IMR-90 (cell line): ENCODE measurements around the gene IL1RAP. TPM values are rescaled to one million over a fixed set of nuclear protein-coding genes. Genes with fewer than 3 reads are reported as not detected.

ENCODE experiments used
- ATAC-seq: fragments of 200-7000 bp; cut with Tn5 transposase; 2 replicates; pipeline ENCODE4 v1.9.1; 2020; ENCODE audit warnings: low read depth, mild to moderate bottlenecking, moderate library complexity
- BruUV-seq: library from RNA; stranded (reverse); fragments of 400-500 nt; replicated peaks from 2 replicates; lab custom pipeline; 2021; lab: Mats Ljungman, UMichigan
- CTCF ChIA-PET: fragments of 300-600 bp; formaldehyde crosslinking; extraction: SDS; loops from one replicate; lab custom pipeline; 2021; ENCODE audit warnings: antibody characterized with exemption; lab: Yijun Ruan, JAX
- POLR2A ChIA-PET: fragments of 300-600 bp; sonication (Branson Sonifier 250); formaldehyde crosslinking; loops from one replicate; lab custom pipeline; 2022; ENCODE audit warnings: antibody characterized with exemption; ENCODE audit not compliant: unreplicated experiment; lab: Charles Lee
- DNase-seq: peaks from one replicate; pipeline ENCODE4 v3.0.0; 2013
- H2AFZ ChIP-seq: replicated peaks from 2 replicates; pipeline ENCODE3; 2013; ENCODE audit warnings: low read length, mild to moderate bottlenecking; ENCODE audit not compliant: poor library complexity
- H2AK5ac ChIP-seq: 2 replicates; pipeline ENCODE4 v1.6.1; 2013; ENCODE audit warnings: low read depth, low read length, inconsistent platforms
- H2AK9ac ChIP-seq: replicated peaks from 2 replicates; pipeline ENCODE3; 2013; ENCODE audit warnings: mild to moderate bottlenecking, low read depth, low read length, moderate library complexity; ENCODE audit not compliant: poor library complexity
- H2BK120ac ChIP-seq: 2 replicates; pipeline ENCODE4 v1.6.1; 2013; ENCODE audit warnings: low read depth, low read length, inconsistent platforms
- H2BK15ac ChIP-seq: 3 replicates; pipeline ENCODE4 v1.6.1; 2013; ENCODE audit warnings: low read depth, low read length, inconsistent platforms
- H2BK20ac ChIP-seq: 2 replicates; pipeline ENCODE4 v1.6.1; 2013; ENCODE audit warnings: low read depth, mild to moderate bottlenecking, inconsistent platforms, low read length, moderate library complexity
- H2BK5ac ChIP-seq: 2 replicates; pipeline ENCODE4 v1.6.1; 2013; ENCODE audit warnings: mild to moderate bottlenecking, low read depth, low read length, inconsistent platforms; ENCODE audit not compliant: poor library complexity, severe bottlenecking
- H3K14ac ChIP-seq: replicated peaks from 2 replicates; pipeline ENCODE4 v1.6.1; 2013; ENCODE audit warnings: low read depth, low read length, inconsistent platforms
- H3K18ac ChIP-seq: 2 replicates; pipeline ENCODE4 v1.6.1; 2013; ENCODE audit warnings: low read depth, low read length, control low read depth
- H3K23ac ChIP-seq: 2 replicates; pipeline ENCODE4 v1.6.1; 2013; ENCODE audit warnings: low read depth, low read length, inconsistent platforms
- H3K27ac ChIP-seq: 2 replicates; pipeline ENCODE4 v1.5.1; 2013; ENCODE audit warnings: mild to moderate bottlenecking, control low read depth, low read length; ENCODE audit not compliant: insufficient read depth
- H3K27me3 ChIP-seq: 2 replicates; pipeline ENCODE4 v1.6.1; 2013; ENCODE audit warnings: low read length; ENCODE audit not compliant: control insufficient read depth, insufficient read depth
- H3K36me3 ChIP-seq: 2 replicates; pipeline ENCODE4 v1.6.1; 2013; ENCODE audit warnings: low read length, mixed read lengths; ENCODE audit not compliant: control insufficient read depth, insufficient read depth
- H3K4ac ChIP-seq: 2 replicates; pipeline ENCODE4 v1.6.1; 2013; ENCODE audit warnings: low read depth, low read length, inconsistent platforms
- H3K4me1 ChIP-seq: 2 replicates; pipeline ENCODE4 v1.6.1; 2013; ENCODE audit warnings: low read length, mixed read lengths; ENCODE audit not compliant: control insufficient read depth, insufficient read depth
- H3K4me2 ChIP-seq: 2 replicates; pipeline ENCODE4 v1.6.1; 2013; ENCODE audit warnings: low read depth, mild to moderate bottlenecking, control low read depth, low read length, moderate library complexity
- H3K4me3 ChIP-seq: 2 replicates; pipeline ENCODE4 v1.5.1; 2013; ENCODE audit warnings: low read depth, mild to moderate bottlenecking, control low read depth, low read length, moderate library complexity; ENCODE audit not compliant: insufficient read depth
- H3K56ac ChIP-seq: 2 replicates; pipeline ENCODE4 v1.6.1; 2013; ENCODE audit warnings: low read length, inconsistent platforms; ENCODE audit not compliant: insufficient read depth; ENCODE audit errors: extremely low read depth
- H3K79me1 ChIP-seq, 2 experiments: 2 replicates each; pipeline ENCODE4 v1.6.1; 2013; ENCODE audit warnings: low read length in 2 of 2, inconsistent platforms in 1 of 2, low read depth in 1 of 2
- H3K9ac ChIP-seq: 2 replicates; pipeline ENCODE4 v1.6.1; 2013; ENCODE audit warnings: low read depth, low read length, control low read depth
- H3K9me1 ChIP-seq: 2 replicates; pipeline ENCODE4 v1.6.1; 2013; ENCODE audit warnings: low read length, inconsistent platforms; ENCODE audit not compliant: insufficient read depth
- H3K9me3 ChIP-seq: 2 replicates; pipeline ENCODE4 v1.6.1; 2013; ENCODE audit warnings: low read length; ENCODE audit not compliant: control insufficient read depth, insufficient read depth
- H4K20me1 ChIP-seq: 2 replicates; pipeline ENCODE4 v1.6.1; 2013; ENCODE audit warnings: low read length, inconsistent platforms; ENCODE audit not compliant: insufficient read depth
- H4K5ac ChIP-seq: 2 replicates; pipeline ENCODE4 v1.6.1; 2013; ENCODE audit warnings: mild to moderate bottlenecking, low read depth, low read length, control low read depth
- H4K8ac ChIP-seq, 2 experiments: 2 replicates each; pipeline ENCODE4 v1.6.1; 2013; ENCODE audit warnings: low read depth in 2 of 2, low read length in 2 of 2, control low read depth in 1 of 2, inconsistent platforms in 1 of 2
- H4K91ac ChIP-seq: 2 replicates; pipeline ENCODE4 v1.6.1; 2013; ENCODE audit warnings: low read depth, low read length, inconsistent platforms; ENCODE audit not compliant: insufficient read depth
- BHLHE40 ChIP-seq: fragments of 150-350 bp; IDR thresholded peaks from 2 replicates; pipeline ENCODE4 v1.6.1; 2016; ENCODE audit warnings: mild to moderate bottlenecking, low read depth, low read length
- CEBPB ChIP-seq: IDR thresholded peaks from 2 replicates; pipeline ENCODE4 v1.6.1; 2012; ENCODE audit warnings: low read depth, low read length, improper control_type of control experiment
- CHD1 ChIP-seq: IDR thresholded peaks from 2 replicates; pipeline ENCODE4 v1.6.1; 2012; ENCODE audit warnings: low read depth, low read length, improper control_type of control experiment
- FOS ChIP-seq: fragments of 150-350 bp; IDR thresholded peaks from 2 replicates; pipeline ENCODE4 v1.6.1; 2016; ENCODE audit warnings: low read depth, low read length
- MAFK ChIP-seq: IDR thresholded peaks from 2 replicates; pipeline ENCODE4 v1.6.1; 2012; ENCODE audit warnings: low read depth, low read length, improper control_type of control experiment
- MAZ ChIP-seq: IDR thresholded peaks from 2 replicates; pipeline ENCODE4 v1.6.1; 2012; ENCODE audit warnings: low read depth, mild to moderate bottlenecking, low read length, improper control_type of control experiment, moderate library complexity, borderline replicate concordance
- MXI1 ChIP-seq: IDR thresholded peaks from 2 replicates; pipeline ENCODE4 v1.6.1; 2012; ENCODE audit warnings: low read depth, mild to moderate bottlenecking, low read length, moderate library complexity, borderline replicate concordance
- NFE2L2 ChIP-seq: fragments of 150-350 bp; IDR thresholded peaks from 2 replicates; pipeline ENCODE4 v1.6.1; 2016; ENCODE audit warnings: low read depth, mild to moderate bottlenecking, low read length
- POLR2A ChIP-seq: IDR thresholded peaks from 2 replicates; pipeline ENCODE4 v1.6.1; 2012; ENCODE audit warnings: mild to moderate bottlenecking, low read depth, low read length
- RAD21 ChIP-seq: IDR thresholded peaks from 2 replicates; pipeline ENCODE4 v1.6.1; 2012; ENCODE audit warnings: low read length, improper control_type of control experiment
- RCOR1 ChIP-seq: IDR thresholded peaks from 2 replicates; pipeline ENCODE4 v1.6.1; 2012; ENCODE audit warnings: mild to moderate bottlenecking, low read length, improper control_type of control experiment; ENCODE audit not compliant: insufficient replicate concordance
- RFX5 ChIP-seq: IDR thresholded peaks from 2 replicates; pipeline ENCODE4 v1.8.0; 2012; ENCODE audit warnings: low read depth, mild to moderate bottlenecking, low read length, moderate library complexity
- SMC3 ChIP-seq: fragments of 150-350 bp; IDR thresholded peaks from 2 replicates; pipeline ENCODE4 v1.6.1; 2016; ENCODE audit warnings: low read depth, mild to moderate bottlenecking, antibody characterized with exemption, low read length, moderate library complexity
- WGBS, 2 experiments: methylation state at CpG; one replicate each; pipeline versions ENCODE4 v1.1.5 to v1.1.7; 2013; ENCODE audit warnings: missing lambda C conversion rate in 2 of 2; ENCODE audit not compliant: insufficient read length in 1 of 2; ENCODE audit errors: extremely low coverage in 2 of 2; 5-methylcytosine and 5-hydroxymethylcytosine counted together
- dilution Hi-C: fragments of 300-500 bp; cut with HindIII; formaldehyde crosslinking; loops from one replicate; pipeline ENCODE4 v1.14.3; 2018; ENCODE audit warnings: low sequenced_read_pairs; ENCODE audit not compliant: unreplicated experiment
- in situ Hi-C: fragments of 300-500 bp; cut with MboI; formaldehyde crosslinking; loops from 3 replicates; pipeline ENCODE4 v1.14.3; 2019; ENCODE audit warnings: low sequenced_read_pairs, inconsistent platforms, mixed read lengths
- intact Hi-C: fragments of 100-400 bp; cut with micrococcal nuclease; formaldehyde crosslinking; loops from 2 replicates; pipeline ENCODE4 v1.10.0; 2022
- polyA plus RNA-seq, 3 experiments: library from polyadenylated mRNA; depleted of rRNA; stranded (reverse); fragments of >200 nt; gene quantifications; 2 replicates each; pipeline ENCODE4 v1.2.3, GENCODE V29; 2012; ENCODE audit warnings: low replicate concordance in 1 of 3
- total RNA-seq: library from RNA; depleted of rRNA; stranded (reverse); fragments of >200 nt; gene quantifications from 2 replicates; pipeline ENCODE4 v1.2.3, GENCODE V29; 2012
- TF ChIP-seq, protein P1 (sequence below): fragments of 150-350 bp; IDR thresholded peaks from 2 replicates; pipeline ENCODE4 v1.6.1; 2016; ENCODE audit warnings: low read depth, mild to moderate bottlenecking, low read length, moderate library complexity, borderline replicate concordance
- TF ChIP-seq, protein P2 (sequence below): fragments of 150-350 bp; IDR thresholded peaks from 2 replicates; pipeline ENCODE4 v1.6.1; 2017; ENCODE audit warnings: mild to moderate bottlenecking, antibody characterized with exemption, low read length, low read depth
- TF ChIP-seq, protein P3 (sequence below): conservative IDR thresholded peaks from 2 replicates; pipeline ENCODE4 v1.5.1; 2012; ENCODE audit warnings: mild to moderate bottlenecking, low read depth, low read length, improper control_type of control experiment

IL1RAP gene
- total and polyA plus RNA-seq, 2 of the 4 experiments (the other 2 are of a cell fraction): 8.3 to 11.3 TPM

DNA sequence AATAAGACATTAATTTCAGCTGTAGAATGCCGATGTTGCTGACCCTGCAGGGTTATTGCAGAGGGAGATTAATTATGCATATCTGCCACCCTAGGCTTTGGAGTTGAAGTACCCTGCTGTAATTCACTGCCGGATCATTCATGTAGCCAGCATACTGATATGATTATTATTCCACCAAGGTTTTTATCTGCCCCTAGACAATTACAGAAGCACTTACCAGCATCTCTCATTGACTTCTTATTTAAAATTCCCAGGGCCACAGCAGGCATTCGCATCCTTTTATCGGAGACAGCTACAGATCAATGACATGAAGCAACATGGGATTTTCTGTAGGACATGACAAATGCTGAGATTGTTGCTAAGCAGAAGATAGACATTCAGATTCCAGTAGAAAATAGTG lies 31.3 kb downstream of the IL1RAP start:
- Histone ChIP-seq H4K20me1 (no peaks in the 10 kb centered on the region), H3K14ac (no peak overlapping the region), H3K4ac (no peak overlapping the region), H3K79me1 (peaks cover 0 to 3% of the 10 kb centered on the region in 2 experiments; a peak in 1 of 4 replicates), H2AFZ (no peak overlapping the region), H3K4me3 (no peak overlapping the region), H2BK120ac (no peak overlapping the region), H2BK15ac (no peak overlapping the region), H3K27ac (no peak overlapping the region), H4K5ac (no peak overlapping the region), H3K27me3 (no peaks in the 10 kb centered on the region), H3K9me3 (no peaks in the 10 kb centered on the region), H4K91ac (no peak overlapping the region), H3K9ac (no peak overlapping the region), H4K8ac (no peak overlapping the region), H3K9me1 (no peaks in the 10 kb centered on the region), H3K56ac (no peak overlapping the region), H2BK20ac (no peak overlapping the region), H2AK9ac (no peak overlapping the region), H3K4me1 (no peaks in the 10 kb centered on the region), H3K4me2 (no peak overlapping the region), H3K23ac (no peak overlapping the region), H2BK5ac (no peak overlapping the region), H3K18ac (no peak overlapping the region), H3K36me3 (no peaks in the 10 kb centered on the region), H2AK5ac (no peak overlapping the region)
- intact Hi-C loops: no loop called here
- ChIA-PET CTCF (interaction anchor here (1.5 kb wide), 1 partner anchor 13 kb away, joined by 4 read pairs; no protein-coding TSS in a partner anchor), POLR2A (no interaction called here)
- in situ Hi-C loops: no loop called here
- WGBS, 2 experiments: no CpG with 5 or more reads among the region's 4 CpGs
- BruUV-seq: no TSS peak
- ATAC-seq (no peak), DNase-seq (no peak)
- dilution Hi-C loops: no loop called here
- TF ChIP-seq FOS (no peak), MAZ (no peak), CEBPB (no peak), RAD21 (no peak), MAFK (no peak), RFX5 (no peak), POLR2A (no peak), NFE2L2 (no peak), SMC3 (no peak), BHLHE40 (no peak), CHD1 (no peak), RCOR1 (no peak), MXI1 (no peak)
- TF ChIP-seq, protein P1, sequence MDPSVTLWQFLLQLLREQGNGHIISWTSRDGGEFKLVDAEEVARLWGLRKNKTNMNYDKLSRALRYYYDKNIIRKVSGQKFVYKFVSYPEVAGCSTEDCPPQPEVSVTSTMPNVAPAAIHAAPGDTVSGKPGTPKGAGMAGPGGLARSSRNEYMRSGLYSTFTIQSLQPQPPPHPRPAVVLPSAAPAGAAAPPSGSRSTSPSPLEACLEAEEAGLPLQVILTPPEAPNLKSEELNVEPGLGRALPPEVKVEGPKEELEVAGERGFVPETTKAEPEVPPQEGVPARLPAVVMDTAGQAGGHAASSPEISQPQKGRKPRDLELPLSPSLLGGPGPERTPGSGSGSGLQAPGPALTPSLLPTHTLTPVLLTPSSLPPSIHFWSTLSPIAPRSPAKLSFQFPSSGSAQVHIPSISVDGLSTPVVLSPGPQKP: no peak
- TF ChIP-seq, protein P2, sequence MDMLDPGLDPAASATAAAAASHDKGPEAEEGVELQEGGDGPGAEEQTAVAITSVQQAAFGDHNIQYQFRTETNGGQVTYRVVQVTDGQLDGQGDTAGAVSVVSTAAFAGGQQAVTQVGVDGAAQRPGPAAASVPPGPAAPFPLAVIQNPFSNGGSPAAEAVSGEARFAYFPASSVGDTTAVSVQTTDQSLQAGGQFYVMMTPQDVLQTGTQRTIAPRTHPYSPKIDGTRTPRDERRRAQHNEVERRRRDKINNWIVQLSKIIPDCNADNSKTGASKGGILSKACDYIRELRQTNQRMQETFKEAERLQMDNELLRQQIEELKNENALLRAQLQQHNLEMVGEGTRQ: no peak
- TF ChIP-seq, protein P3, sequence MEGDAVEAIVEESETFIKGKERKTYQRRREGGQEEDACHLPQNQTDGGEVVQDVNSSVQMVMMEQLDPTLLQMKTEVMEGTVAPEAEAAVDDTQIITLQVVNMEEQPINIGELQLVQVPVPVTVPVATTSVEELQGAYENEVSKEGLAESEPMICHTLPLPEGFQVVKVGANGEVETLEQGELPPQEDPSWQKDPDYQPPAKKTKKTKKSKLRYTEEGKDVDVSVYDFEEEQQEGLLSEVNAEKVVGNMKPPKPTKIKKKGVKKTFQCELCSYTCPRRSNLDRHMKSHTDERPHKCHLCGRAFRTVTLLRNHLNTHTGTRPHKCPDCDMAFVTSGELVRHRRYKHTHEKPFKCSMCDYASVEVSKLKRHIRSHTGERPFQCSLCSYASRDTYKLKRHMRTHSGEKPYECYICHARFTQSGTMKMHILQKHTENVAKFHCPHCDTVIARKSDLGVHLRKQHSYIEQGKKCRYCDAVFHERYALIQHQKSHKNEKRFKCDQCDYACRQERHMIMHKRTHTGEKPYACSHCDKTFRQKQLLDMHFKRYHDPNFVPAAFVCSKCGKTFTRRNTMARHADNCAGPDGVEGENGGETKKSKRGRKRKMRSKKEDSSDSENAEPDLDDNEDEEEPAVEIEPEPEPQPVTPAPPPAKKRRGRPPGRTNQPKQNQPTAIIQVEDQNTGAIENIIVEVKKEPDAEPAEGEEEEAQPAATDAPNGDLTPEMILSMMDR: no peak
